ENCODE measurements around the gene MXD4. TPM values are rescaled to one million over a fixed set of nuclear protein-coding genes. Genes with fewer than 3 reads are reported as not detected.
"Not testable (repeated sequence)": the region's sequence is repeated elsewhere in the genome, so short reads cannot be mapped to it uniquely, and the experiment has no call there.

The MXD4 gene
- total RNA-seq, 1 experiment from 2014 or later = 22.3 TPM

GRCh38 chr4:2217726-2218125 lies 44.2 kb downstream of the MXD4 start:
- no peaks in the 10 kb centered on the region for H3K36me3 ChIP-seq (ENCODE audit: control insufficient read depth, insufficient read depth, low read length)
- no peaks in the 10 kb centered on the region for H3K4me1 ChIP-seq
- Mint-ChIP-seq H3K4me1 (ENCODE audit: low read depth, unreplicated experiment) (peaks cover 9% of the 10 kb centered on the region), H3K36me3 (ENCODE audit: insufficient read depth, unreplicated experiment) (no peaks in the 10 kb centered on the region), H3K4me3 (ENCODE audit: unreplicated experiment) (no peak overlapping the region), H3K27ac (ENCODE audit: unreplicated experiment) (no peak overlapping the region), H3K27me3 (ENCODE audit: insufficient read depth, unreplicated experiment) (no peaks in the 10 kb centered on the region), H3K9me3 (ENCODE audit: unreplicated experiment) (no peaks in the 10 kb centered on the region)
- no peak for TF ChIP-seq CTCF (IDR thresholded peaks at IDR 0.05; ENCODE audit: insufficient read depth in 1 of 2, low read depth in 1 of 2, low read length in 1 of 2, severe bottlenecking in 1 of 2, unreplicated experiment in 1 of 2)
- DNase-seq = no peak
- BruUV-seq (replicated peaks) = no TSS peak
- CTCF ChIA-PET = no interaction called here
- H3K9me3 ChIP-seq = no peaks in the 10 kb centered on the region
- no peaks in the 10 kb centered on the region for H3K27me3 ChIP-seq (replicated peaks; ENCODE audit: control insufficient read depth, insufficient read depth, low read length)
- POLR2A ChIA-PET = no interaction called here
- intact Hi-C loops (cut with micrococcal nuclease; ENCODE audit: unreplicated experiment) = no loop called here
- H3K4me3 ChIP-seq (ENCODE audit: low read depth, low read length) = no peak overlapping the region

- intact Hi-C loops (cut with micrococcal nuclease; ENCODE audit: unreplicated experiment) = no loop called here
- no peaks in the 10 kb centered on the region for H3K4me1 Mint-ChIP-seq (ENCODE audit: low read depth, unreplicated experiment)
- Histone ChIP-seq H3K36me3 (ENCODE audit: control insufficient read depth, insufficient read depth, low read length) (no peaks in the 10 kb centered on the region), H3K27me3 (replicated peaks; ENCODE audit: control insufficient read depth, insufficient read depth, low read length) (no peaks in the 10 kb centered on the region), H3K9me3 (no peaks in the 10 kb centered on the region), H3K4me1 (no peaks in the 10 kb centered on the region), H3K4me3 (ENCODE audit: low read depth, low read length) (no peak overlapping the region)
- BruUV-seq (replicated peaks) = no TSS peak
- POLR2A ChIA-PET = no interaction called here
- no peaks in the 10 kb centered on the region for H3K36me3 Mint-ChIP-seq (ENCODE audit: insufficient read depth, unreplicated experiment)
- TF ChIP-seq CTCF (IDR thresholded peaks at IDR 0.05; ENCODE audit: insufficient read depth in 1 of 2, low read depth in 1 of 2, low read length in 1 of 2, severe bottlenecking in 1 of 2, unreplicated experiment in 1 of 2) = no peak
- H3K4me3 Mint-ChIP-seq (ENCODE audit: unreplicated experiment) = no peak overlapping the region
- H3K9me3 Mint-ChIP-seq (ENCODE audit: unreplicated experiment) = no peaks in the 10 kb centered on the region
- CTCF ChIA-PET = no interaction called here
- DNase-seq = no peak
- no peaks in the 10 kb centered on the region for H3K27me3 Mint-ChIP-seq (ENCODE audit: insufficient read depth, unreplicated experiment)
- H3K27ac Mint-ChIP-seq (ENCODE audit: unreplicated experiment) = no peak overlapping the region
Measured at GRCh38 chr4:2212831-2213230, 49.1 kb downstream of the MXD4 start.

GRCh38 chr4:2202789-2203188 lies 59.1 kb downstream of the MXD4 start:
- H3K36me3 ChIP-seq (ENCODE audit: control insufficient read depth, insufficient read depth, low read length); H3K27ac Mint-ChIP-seq (ENCODE audit: unreplicated experiment); POLR2A ChIA-PET; H3K27me3 Mint-ChIP-seq (ENCODE audit: insufficient read depth, unreplicated experiment); intact Hi-C loops (cut with micrococcal nuclease; ENCODE audit: unreplicated experiment); H3K36me3 Mint-ChIP-seq (ENCODE audit: insufficient read depth, unreplicated experiment); BruUV-seq (replicated peaks); DNase-seq; H3K4me3 Mint-ChIP-seq (ENCODE audit: unreplicated experiment); H3K4me1 Mint-ChIP-seq (ENCODE audit: low read depth, unreplicated experiment); H3K4me3 ChIP-seq (ENCODE audit: low read depth, low read length); CTCF ChIA-PET; H3K4me1 ChIP-seq; H3K27me3 ChIP-seq (replicated peaks; ENCODE audit: control insufficient read depth, insufficient read depth, low read length); H3K9me3 ChIP-seq: not testable (repeated sequence)
- H3K9me3 Mint-ChIP-seq (ENCODE audit: unreplicated experiment) = peaks cover 19% of the 10 kb centered on the region

Other genes with a start within 250 kb of the MXD4 start
- 6.2 and 6.6 TPM in 2 replicates for gene NAT8L, start 202.8 kb downstream of the MXD4 start, total RNA-seq (2022)
- 17.7 and 17.9 TPM in 2 replicates for gene HAUS3, start 20.0 kb downstream of the MXD4 start, total RNA-seq (2022)
- gene POLN, start 20.0 kb downstream of the MXD4 start, total RNA-seq (2022) = 1.2 and 1.6 TPM in 2 replicates
- 0.70 and 0.82 TPM in 2 replicates for gene ZFYVE28, start 156.5 kb upstream of the MXD4 start, total RNA-seq (2022)
- not detected in 2 replicates for gene CFAP99, start 156.8 kb upstream of the MXD4 start, total RNA-seq (2022)
- gene RNF4, start 207.0 kb upstream of the MXD4 start, total RNA-seq (2022) = 69.0 and 75.4 TPM in 2 replicates

All from Caco-2 (cell line).